GM18907 (cell line): ENCODE measurements around the gene FBXO34.
"Not testable (repeated sequence)": the region's sequence is repeated elsewhere in the genome, so short reads cannot be mapped to it uniquely, and the experiment has no call there.

Experiments used
- ATAC-seq: cut with Tn5 transposase; IDR thresholded peaks from one replicate; pipeline ENCODE4 v1.9.1; 2021; ENCODE audit warnings: mild to moderate bottlenecking, moderate library complexity; ENCODE audit not compliant: unreplicated experiment

The FBXO34 gene

DNA sequence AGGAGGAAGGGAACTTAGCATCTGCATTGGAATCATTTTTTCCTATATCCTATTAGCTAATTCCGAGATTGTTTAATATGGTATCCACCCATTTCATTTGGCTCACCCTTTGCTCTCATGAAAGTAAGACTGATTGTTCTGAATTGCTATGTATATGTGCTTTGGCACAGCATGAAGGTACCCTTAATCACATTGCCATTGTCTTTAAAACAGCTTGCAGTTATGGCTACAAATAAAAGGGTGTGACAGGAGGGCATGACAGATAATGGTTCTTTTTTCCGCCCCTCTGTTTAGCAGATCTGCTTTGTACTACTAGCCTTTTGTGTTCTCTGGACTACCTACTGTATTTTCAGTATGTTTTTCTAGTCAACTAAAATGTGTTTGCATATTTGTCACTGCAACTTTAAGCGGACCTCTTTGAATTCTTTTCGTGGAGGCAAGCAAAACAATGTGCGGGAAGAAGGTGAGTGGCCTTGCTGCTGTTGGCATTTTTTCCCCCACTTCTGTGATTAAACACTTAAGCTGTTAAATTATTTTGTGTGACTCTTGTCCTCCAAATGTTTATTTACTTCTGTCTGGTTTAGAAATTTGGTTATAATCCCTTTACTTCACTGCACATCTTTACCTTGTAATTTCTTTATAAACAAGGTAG is 35.8 kb downstream of the FBXO34 start:
- ATAC-seq: no peak

DNA sequence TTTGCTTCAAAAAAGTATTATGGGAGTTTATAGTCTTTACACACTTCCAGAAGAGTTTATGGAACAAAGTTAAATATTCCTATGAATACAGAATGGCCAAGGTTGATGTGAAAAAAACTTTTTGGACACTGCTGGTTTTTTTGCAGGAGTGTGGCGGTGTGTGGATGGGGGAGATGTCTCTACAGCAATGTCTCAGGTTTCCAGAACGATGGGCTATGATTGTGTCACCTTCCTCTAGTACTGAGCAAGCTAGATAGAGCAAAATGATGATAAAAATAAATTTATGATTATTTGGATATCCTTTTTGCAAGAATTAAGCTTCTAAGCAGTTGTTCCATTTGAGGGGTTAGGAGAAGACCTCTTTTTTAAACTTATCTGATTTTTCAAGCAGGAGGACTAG is 37.9 kb downstream of the FBXO34 start:
- ATAC-seq: no peak

DNA sequence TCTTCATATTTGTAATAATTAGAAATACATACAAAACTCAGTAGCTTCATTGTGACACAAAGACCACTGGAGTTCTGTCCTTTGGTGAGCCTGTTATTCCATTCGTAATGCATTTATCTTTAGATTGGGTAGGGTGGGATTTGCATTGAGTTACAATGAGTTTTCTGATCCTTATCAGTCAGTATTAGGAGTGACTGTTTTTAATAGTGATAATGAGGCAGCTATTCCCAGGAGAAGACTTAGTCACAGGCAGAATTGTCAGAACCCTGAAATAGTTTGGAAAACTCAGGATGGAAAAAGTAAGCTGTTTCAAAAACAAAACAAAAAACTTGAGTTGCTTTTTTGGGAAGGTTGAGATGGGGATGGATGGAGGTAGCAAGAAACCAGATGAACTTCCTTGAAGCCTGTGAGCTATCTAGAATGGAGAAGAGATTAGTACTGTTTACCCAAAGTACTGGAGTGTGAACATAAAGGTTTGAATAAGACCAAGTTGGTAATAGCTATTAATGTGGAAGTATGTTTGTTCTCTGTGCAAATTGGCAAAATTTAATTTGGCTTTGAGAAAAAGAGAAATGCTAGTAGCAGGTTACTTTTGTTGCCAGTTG is 38.6 kb downstream of the FBXO34 start:
- ATAC-seq: no peak

DNA sequence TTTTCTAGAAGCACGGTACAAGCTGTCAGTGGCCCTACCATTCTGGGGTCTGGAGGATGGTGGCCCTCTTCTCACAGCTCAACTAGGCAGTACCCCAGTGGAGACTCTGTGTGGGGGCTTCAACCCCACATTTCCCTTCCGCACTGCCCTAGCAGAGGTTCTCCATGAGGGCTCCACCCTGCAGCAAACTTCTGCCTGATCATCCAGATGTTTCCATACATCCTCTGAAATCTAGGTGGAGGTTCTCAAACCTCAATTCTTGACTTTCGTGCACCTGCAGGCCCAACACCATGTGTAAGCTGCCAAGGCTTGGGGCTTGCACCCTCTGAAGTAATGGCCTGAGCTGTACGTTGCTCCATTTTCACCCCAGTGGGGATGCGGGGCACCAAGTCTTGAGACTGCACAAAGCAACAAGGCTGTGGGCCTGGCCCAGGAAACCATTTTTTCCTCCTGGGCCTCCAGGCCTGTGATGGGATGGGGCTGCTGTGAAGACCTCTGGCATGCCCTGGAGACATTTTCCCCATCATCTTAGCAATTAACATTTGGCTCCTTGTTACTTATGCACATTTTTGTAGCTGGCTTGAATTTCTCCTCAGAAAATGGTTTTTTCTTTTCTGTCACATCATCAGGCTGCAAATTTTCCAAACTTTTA is 41.3 kb downstream of the FBXO34 start:
- not testable (repeated sequence) for ATAC-seq

DNA sequence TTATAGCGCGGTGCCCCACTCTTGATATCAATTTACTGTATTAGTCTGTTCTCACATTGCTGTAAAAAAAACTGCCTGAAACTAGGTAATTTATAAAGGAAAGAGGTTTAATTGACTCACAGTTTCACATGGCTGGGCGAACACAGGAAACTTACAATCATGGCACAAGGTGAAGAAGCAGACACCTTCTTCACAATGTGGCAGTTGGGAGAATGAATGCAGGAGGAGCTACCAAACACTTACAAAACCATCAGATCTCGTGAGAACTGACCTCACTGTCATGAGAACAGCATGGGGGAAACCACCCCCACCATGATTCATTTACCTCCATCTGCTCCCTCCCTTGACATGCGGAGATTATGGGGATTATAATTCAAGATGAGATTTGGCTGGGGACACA is 42.3 kb downstream of the FBXO34 start:
- no peak for ATAC-seq

DNA sequence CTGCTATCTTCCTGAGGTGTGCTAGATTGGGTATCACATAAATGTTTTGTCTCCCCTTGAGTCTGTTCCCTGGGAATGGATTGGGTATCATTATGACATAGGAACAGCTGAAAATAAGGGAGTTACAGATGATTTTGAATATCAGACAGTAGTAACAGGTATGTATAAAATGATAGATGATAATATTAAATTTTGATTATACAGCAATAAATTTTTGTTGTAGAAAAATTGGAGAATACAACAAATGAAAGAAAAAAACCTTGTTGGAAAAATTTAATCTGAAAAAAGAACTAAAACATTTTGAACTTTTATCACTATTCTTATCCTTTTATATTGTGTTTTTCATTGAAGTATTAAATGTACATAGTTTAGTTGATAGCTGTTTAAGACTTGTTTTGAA is 43.2 kb downstream of the FBXO34 start:
- no peak for ATAC-seq

DNA sequence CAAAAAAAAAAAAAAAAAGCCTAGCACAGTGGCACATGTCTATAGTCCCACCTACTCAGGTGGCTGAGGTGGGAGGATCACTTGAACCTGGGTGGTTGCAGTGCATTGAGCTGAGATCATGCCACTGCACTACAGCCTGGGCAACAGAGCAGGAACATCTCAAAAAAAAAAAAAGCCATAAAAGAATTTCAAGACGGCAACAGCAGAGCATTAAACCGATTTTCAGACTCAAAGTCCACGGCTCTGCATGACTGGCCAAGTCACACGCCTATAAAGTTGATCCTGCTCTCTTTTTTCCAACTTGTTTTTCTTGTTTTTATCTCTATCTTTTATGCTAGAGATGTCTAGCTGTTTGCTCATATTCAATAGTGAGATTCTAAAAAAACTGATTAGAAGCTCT is 45.3 kb downstream of the FBXO34 start:
- ATAC-seq: no peak

DNA sequence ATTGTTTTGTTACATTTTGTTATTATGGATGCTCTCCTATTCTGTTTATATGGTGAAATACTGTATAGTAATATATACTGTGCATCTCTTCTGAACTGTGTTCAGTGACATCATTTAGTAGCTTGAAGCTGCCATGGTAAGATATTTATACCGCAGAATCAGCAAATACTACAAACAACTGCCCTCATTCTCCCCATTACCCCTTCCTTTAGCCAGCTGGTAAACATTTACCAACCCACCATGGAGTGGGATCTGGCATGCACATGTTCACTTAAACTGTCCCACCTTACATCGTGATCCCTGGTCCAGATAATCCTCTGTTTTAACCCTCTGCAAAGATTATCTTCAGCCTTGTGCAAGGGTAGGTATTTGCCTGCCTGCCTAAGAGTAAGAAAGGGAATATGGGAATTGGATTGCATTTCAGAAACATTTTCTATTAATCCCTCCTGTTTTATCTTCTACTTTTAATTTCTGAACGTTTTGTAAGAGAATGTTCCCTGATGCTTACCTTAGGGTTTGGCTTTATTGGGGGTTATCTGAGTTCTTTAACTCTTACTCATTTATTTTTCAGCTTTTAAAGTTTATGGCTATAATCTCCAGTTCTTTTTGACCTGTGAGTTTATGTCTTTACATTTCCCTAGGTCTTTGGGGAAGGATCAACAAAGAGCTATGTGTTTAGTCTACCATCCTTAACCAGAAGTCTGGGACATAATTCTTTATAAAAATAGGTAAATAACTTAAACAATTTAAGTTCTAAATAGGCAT is 46.5 kb downstream of the FBXO34 start:
- ATAC-seq: no peak

DNA sequence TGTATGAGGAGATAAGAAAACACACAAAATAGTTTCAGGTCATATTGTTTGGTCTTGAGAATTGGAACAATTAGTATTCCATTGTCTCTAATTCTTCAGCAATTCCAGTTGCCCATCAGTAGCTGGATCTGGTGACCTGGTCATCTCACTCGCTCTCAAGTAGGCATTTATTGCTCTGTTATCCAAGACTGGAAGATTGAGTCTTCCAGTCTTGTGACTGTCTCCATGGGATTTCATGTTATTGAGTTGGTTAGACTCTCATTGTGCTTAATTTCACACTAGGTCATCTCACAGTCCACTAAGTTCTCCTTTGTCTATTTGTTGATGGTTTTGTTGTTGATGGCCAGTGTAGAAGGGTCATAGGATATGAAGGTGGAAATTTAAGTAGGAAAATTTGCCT is 47.5 kb downstream of the FBXO34 start:
- ATAC-seq: no peak

DNA sequence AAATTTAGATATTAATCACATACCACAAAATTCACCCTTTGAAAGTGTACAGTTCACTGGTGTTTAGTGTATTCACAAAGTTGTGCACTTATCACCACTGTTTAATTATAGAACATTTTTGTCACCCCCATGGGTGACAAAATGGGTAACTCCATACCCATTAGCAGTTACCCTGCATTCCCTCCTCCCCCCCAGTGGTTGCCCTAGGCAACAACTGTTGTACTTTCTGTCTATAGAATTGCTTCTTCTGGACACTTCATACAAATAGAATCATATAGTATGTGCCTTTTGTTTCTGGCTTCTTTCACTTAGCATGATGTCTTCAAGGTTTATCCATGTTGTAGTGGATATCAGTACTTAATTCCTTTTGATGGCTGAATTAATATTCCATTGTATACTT is 52.7 kb downstream of the FBXO34 start:
- no peak for ATAC-seq

DNA sequence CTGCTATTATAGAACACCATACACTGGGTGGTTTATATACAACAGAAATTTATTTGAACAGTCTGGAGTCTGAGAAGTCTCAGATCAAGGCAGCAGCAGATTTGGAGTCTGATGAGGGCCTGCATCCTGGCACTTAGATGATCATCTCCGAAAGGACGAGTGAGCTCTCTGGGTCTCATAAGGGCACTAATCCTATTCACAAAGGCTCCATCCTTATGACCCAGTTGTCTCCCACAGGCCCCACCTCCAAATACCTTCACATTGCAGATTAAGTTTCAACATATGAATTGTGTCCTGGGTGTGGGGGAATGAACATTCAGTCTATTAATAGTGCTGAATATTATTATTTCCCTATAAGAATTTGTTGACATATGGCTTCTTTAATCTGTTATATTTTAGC is 53.6 kb downstream of the FBXO34 start:
- no peak for ATAC-seq

DNA sequence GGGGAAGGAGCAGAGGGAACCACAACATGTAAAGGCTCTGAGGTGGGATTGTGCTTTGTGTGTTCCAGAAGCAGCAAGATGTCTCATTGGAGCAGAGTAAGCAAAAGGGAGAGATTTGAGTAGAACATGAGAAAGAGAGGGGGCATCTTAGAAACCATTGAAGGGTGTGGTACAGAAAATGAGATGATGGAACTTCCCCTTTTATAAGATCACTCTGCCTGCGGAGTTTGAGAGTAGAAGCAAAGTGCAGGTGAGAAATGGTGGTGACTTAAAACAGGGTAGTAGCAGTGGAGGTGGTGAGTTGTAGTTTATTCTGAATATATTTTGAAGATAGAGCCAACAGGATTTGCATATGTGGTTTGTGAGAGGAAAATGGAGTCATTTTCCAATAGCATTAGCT is 56.0 kb downstream of the FBXO34 start:
- ATAC-seq: peak; percentile 63

DNA sequence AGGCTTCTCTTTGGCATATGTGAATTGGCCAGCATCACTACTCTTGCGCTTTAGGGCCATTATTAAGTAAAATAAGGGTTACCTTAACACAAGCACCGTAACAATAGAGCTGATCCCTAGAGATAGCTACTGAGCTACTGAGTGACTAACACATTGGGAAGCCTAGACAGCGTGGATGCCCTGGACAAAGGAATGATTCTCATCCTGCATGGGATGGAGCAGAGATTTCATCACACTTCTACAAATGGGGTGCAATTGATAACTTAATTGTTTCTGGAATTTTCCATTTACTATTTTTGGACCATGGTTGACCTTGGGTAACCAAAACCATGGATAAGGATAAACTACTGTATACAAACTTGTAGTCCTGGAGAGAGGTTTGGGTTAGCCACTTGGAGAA is 57.1 kb downstream of the FBXO34 start:
- no peak for ATAC-seq

DNA sequence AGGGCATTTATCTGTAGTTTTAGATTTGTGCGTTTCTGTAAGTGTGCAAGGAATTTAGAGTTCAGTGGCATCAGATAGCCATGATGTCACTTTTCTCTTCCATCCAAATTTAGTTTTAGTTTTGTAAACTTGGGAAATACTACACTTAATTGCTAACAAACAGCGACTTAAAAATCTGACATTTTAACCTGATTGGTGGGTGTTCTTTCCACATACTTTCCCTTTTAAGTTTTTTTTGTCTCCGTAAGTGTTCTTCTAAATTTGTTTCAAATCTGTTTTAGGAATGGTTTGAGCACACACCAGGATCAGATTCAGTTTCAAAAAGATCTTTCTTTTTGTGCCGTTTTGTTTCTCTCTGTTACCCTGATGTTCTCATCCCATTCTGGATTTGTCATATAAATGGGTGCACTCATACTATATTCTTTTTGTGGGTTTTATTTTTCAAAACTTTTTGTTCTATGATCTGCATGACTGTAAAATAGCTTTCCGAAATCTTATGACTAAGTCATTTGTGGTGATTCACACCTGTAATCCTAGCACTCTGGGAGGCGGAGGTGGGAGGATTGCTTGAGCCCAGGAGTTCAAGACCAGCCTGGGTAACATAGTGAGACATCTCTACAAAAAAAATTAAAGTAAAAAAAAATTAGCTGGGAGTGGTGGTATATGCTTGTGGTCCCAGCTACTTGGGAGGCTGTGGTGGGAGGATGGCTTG is 58.9 kb downstream of the FBXO34 start:
- no peak for ATAC-seq

DNA sequence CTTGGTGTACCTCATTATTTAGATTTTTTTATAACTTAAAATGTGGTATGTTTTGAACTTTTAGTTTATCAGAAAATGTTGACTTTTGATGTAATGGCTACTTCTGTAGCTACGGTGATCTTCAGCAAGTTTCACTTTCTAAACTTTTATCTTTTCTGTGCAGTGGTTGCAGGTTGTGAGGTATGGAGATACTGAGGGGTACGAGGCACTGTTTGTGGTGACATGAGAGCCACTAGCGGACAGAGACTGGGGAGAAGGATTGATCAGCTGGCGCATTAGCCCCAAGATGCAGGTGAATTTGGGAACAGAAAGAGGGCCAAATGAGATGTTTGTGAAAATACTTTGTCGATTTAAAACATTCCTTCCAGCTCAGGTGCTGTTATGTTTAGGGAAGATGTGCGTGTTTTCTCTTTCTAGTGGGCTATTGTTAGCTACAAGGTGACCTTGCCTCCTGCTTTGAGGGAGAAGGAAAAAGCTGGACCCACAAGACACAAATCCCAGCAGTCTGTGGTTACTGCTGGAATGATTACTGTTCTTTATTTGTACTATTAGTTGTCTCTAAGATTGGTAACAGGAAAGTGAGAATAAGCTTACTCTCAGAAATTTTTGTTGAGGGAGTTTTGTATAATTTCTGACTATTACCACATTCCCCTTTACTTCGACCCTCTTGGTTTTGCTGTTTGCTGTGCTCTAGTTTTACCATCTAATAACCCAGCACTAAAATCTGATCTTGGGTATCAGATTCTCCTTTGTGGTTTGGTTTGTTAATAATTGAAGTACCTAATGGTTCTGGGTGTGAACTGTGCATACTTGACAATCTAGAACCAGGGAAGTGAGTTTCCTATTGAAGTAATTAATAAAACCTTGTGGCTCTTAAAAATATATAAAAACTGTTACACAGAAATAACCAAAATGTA is 61.7 kb downstream of the FBXO34 start:
- peak; percentile 74 for ATAC-seq

DNA sequence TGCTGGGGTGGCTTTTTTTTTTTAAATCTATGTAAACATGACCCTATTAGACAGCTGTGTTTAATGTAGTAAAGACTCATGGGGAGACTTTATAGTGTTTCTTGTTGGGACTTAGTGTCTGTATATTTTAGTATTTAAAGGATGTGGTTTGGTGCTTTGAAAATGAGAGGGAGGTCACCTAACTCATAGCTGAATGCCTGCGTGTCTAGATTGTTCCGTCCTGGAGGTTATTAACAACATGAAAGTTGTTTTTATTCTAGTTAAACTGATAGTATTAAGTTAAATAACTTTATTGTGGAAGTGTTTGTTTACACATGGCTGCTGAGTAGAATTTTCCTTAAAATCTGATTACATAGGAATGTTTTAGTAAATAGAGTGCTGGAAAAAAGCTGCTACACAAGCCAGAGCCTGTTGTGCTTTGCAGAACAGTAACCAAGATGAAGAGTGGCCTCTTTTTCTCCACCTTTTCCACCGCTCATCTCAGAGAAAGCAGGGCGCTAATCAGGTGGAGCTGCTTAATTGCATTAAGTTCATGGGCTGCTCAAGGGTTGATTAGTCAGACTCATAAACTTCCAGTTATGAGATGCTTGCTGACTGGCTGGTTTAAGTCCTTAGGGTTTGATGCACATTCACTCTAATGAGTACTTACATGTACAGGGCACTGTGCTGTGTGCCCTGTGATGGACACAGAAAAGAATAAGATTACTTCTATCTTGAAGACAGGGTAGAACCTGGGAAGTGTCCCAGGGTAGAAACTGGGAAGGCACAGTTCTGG is 62.7 kb downstream of the FBXO34 start:
- ATAC-seq: peak; percentile 66

DNA sequence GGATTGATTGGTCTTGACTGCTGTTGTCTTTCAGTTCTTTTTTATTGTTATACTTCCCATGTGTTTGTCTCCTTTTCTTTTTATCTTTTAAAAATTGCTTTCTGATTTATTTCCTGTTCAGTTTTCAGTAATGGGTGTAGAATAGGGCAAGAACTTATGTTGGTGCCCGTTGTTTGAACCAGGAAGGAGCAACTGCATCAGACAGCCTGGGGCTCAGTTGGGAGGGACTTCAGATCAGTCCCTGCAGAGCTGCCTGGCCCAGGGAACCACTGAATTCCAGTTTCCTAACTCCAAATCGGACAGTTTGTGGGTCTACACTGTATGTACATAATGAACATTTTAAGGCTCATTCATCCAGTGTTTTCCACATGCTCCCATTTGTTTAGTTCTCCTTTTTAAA is 64.9 kb downstream of the FBXO34 start:
- no peak for ATAC-seq

DNA sequence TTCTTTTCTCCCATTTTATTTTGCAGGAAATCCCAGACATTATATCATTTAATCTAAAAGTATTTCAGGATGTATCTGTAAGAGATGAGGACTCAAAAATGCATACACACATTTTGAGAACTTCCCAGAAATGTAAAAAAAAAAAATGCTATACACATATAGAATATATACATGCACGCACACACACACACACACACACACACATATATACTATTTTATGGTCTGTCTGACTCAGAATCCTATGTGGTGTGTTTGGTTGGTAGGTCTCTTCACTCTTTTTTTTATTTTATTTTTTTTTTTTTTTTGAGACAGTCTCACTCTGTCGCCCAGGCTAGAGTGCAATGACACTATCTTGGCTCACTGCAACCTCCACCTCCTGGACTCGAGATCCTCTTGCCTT is 65.5 kb downstream of the FBXO34 start:
- no peak for ATAC-seq

DNA sequence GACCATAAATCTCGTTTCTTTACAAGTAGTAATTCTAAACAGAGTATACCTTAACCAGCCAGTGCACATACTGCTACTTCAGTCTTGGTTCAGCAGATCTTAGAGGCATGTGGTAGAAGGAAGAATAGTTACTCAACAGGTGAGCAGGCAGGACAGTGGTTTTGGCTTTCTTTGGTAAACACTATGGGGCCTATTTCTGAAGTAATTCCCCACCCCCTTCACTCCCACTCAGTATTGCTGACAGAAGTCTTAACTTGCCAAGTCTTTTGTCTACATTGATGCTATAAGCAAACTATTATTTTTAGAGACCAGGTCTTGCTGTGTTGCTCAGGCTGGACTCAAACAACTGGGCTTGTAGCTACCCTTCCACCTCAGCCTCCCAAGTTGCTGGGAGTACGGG is 68.5 kb downstream of the FBXO34 start:
- peak; percentile 55 for ATAC-seq
